ENCODE measurements around the gene MLNR. TPM values are rescaled to one million over a fixed set of nuclear protein-coding genes. Genes with fewer than 3 reads are reported as not detected.

Gene MLNR
- total RNA-seq, 1 experiment from 2014 or later: not detected

DNA sequence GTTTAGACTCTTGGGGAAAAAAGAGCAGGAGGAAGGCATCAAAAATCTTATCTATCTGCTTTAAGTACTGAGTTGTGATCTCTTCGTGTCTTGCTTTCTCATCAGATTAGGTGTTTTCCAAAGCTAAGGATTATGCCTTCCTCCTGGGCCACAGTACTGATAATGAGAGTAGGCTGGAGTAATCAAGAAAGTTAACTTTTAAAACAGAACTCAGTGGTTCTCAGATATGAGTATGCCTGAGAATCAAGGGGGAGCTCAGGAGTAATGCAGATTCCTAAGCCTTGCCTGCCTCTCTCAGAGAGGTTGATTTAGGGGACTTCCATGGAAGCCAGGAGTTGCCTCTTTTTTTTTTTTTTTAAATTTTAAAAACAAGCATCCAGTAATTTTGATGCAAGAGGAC lies 51.1 kb downstream of the MLNR start (continued):
- TF ChIP-seq, protein P1, sequence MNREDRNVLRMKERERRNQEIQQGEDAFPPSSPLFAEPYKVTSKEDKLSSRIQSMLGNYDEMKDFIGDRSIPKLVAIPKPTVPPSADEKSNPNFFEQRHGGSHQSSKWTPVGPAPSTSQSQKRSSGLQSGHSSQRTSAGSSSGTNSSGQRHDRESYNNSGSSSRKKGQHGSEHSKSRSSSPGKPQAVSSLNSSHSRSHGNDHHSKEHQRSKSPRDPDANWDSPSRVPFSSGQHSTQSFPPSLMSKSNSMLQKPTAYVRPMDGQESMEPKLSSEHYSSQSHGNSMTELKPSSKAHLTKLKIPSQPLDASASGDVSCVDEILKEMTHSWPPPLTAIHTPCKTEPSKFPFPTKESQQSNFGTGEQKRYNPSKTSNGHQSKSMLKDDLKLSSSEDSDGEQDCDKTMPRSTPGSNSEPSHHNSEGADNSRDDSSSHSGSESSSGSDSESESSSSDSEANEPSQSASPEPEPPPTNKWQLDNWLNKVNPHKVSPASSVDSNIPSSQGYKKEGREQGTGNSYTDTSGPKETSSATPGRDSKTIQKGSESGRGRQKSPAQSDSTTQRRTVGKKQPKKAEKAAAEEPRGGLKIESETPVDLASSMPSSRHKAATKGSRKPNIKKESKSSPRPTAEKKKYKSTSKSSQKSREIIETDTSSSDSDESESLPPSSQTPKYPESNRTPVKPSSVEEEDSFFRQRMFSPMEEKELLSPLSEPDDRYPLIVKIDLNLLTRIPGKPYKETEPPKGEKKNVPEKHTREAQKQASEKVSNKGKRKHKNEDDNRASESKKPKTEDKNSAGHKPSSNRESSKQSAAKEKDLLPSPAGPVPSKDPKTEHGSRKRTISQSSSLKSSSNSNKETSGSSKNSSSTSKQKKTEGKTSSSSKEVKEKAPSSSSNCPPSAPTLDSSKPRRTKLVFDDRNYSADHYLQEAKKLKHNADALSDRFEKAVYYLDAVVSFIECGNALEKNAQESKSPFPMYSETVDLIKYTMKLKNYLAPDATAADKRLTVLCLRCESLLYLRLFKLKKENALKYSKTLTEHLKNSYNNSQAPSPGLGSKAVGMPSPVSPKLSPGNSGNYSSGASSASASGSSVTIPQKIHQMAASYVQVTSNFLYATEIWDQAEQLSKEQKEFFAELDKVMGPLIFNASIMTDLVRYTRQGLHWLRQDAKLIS (CRISPR knock-in tag; IDR thresholded peaks at IDR 0.05; ENCODE audit: borderline replicate concordance): no peak
- no peak for TF ChIP-seq TEAD4 (CRISPR knock-in tag; IDR thresholded peaks at IDR 0.05)
- no peak for TF ChIP-seq JUN (CRISPR knock-in tag; IDR thresholded peaks at IDR 0.05)
- no peak for TF ChIP-seq ZNF281 (CRISPR knock-in tag; IDR thresholded peaks at IDR 0.05)
- TF ChIP-seq, protein P2, sequence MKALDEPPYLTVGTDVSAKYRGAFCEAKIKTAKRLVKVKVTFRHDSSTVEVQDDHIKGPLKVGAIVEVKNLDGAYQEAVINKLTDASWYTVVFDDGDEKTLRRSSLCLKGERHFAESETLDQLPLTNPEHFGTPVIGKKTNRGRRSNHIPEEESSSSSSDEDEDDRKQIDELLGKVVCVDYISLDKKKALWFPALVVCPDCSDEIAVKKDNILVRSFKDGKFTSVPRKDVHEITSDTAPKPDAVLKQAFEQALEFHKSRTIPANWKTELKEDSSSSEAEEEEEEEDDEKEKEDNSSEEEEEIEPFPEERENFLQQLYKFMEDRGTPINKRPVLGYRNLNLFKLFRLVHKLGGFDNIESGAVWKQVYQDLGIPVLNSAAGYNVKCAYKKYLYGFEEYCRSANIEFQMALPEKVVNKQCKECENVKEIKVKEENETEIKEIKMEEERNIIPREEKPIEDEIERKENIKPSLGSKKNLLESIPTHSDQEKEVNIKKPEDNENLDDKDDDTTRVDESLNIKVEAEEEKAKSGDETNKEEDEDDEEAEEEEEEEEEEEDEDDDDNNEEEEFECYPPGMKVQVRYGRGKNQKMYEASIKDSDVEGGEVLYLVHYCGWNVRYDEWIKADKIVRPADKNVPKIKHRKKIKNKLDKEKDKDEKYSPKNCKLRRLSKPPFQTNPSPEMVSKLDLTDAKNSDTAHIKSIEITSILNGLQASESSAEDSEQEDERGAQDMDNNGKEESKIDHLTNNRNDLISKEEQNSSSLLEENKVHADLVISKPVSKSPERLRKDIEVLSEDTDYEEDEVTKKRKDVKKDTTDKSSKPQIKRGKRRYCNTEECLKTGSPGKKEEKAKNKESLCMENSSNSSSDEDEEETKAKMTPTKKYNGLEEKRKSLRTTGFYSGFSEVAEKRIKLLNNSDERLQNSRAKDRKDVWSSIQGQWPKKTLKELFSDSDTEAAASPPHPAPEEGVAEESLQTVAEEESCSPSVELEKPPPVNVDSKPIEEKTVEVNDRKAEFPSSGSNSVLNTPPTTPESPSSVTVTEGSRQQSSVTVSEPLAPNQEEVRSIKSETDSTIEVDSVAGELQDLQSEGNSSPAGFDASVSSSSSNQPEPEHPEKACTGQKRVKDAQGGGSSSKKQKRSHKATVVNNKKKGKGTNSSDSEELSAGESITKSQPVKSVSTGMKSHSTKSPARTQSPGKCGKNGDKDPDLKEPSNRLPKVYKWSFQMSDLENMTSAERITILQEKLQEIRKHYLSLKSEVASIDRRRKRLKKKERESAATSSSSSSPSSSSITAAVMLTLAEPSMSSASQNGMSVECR (CRISPR knock-in tag; IDR thresholded peaks at IDR 0.05; ENCODE audit: borderline replicate concordance): no peak

Other genes with a start within 250 kb of the MLNR start
- gene FNDC3A, start 244.4 kb upstream of the MLNR start, total RNA-seq (2021): 21.8 to 24.8 TPM (median 23.0 TPM) in 3 replicates
- gene CDADC1, start 27.6 kb downstream of the MLNR start, total RNA-seq (2021): 2.9 to 4.9 TPM (median 4.0 TPM) in 3 replicates
- gene CAB39L, start 223.7 kb downstream of the MLNR start, total RNA-seq (2021): 3.3 to 4.6 TPM (median 4.2 TPM) in 3 replicates
- gene SETDB2, start 223.9 kb downstream of the MLNR start, total RNA-seq (2021): 5.4 to 5.9 TPM (median 5.9 TPM) in 3 replicates